HG02571 (cell line): ENCODE data around the gene VPS9D1.

ENCODE experiments used
- ATAC-seq: cut with Tn5 transposase; IDR thresholded peaks from one replicate; pipeline ENCODE4 v1.9.1; 2021; ENCODE audit warnings: mild to moderate bottlenecking, moderate library complexity; ENCODE audit not compliant: unreplicated experiment

Gene VPS9D1

GRCh38 chr16:89732918-89733242, 12.2 kb upstream of the VPS9D1 start:
- no peak for ATAC-seq

- no peak for ATAC-seq
These were observed 11.6 kb upstream of the VPS9D1 start for GRCh38 chr16:89732142-89732917.

GRCh38 chr16:89730610-89731234, 10.0 kb upstream of the VPS9D1 start:
- no peak for ATAC-seq

DNA sequence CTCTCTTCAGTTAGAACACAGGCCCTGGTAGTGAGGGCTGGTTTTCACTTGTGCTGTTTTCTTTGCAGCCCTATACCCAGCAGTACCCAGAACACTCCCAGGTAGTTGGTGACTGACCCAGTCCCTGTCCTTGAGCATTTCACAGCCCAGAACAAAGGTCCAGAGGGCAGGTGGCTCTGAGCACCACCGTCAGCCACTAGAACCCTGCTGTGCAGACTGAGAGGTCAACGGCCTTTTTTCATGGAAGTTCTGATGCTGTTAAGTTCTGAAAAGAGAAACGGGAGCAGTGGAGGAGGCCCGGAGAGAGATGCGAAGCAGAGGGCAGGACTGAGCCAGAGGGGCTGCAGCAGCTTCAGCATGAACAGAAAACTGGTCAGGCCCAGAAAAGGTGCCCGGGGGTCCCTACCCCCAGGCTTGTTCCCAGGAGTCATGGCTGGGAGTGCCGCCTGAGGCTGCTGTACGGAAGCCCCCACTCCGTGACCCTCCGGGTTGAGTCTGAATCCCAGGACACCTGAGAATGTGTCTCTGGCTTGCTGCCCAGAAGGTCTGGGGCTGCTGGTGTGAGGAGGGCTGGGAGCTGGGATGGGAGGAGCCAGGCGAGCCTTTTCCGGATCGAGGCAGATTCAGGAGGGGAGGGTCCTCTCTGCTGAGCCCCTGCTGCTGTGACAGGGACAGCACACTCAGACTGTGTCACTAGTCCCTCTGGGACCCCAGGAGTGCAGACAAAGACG, 9.3 kb upstream of the VPS9D1 start:
- no peak for ATAC-seq

DNA sequence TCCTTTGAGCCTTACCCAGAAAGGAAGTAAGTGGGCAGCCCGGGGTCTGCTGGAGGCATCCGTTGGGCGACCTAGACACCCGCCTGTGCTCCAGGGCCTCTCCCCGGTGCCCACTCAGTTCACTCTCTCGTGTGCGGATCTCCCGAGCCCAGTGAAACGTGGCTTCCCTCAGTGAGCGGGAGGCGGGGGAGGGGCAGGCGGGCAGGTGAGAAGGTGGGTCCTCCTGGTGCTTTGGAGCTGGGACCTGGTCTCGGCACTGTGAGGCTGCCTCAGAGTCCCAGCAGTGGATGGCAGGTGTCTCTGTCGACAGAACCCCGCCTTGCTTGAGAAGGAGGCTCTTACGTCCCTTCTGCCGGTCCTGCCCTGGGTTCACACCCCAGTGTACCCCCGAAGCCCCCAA, 8.6 kb upstream of the VPS9D1 start:
- ATAC-seq: no peak

DNA sequence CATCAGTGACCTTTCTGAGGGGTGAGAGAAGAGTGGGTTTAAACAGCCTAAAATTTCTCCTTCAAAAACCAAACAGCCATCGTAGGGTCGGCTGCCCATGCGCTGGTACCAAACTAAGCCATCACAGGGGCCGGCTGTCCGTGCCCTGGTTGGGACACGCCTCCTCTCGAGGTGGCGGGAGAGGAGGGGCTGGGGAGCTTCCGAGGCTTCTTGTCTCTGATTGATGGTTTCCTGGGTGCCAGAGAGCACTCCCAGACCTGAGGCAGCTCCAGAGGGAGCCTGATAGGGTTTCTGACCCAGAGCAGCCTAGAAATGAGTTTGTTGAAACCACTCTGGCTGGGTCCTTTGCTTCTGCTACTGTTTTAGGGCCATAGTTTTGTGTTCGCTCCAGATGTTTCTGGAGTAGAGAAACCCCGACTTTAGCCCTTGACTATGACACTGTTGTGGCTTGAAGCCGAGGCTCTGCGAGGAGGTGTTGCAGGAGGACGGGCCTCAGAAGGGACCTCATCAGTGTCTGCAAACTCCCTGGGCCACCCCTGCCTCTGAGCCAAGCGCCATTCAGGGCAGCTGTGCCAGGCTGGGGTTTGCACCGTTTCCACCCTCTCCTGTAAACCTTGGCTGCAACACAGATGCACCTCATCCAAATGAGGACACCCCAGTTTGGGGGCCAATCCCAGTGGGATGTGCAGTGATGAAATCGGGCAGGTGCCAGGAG, 6.9 kb upstream of the VPS9D1 start:
- ATAC-seq: no peak

DNA sequence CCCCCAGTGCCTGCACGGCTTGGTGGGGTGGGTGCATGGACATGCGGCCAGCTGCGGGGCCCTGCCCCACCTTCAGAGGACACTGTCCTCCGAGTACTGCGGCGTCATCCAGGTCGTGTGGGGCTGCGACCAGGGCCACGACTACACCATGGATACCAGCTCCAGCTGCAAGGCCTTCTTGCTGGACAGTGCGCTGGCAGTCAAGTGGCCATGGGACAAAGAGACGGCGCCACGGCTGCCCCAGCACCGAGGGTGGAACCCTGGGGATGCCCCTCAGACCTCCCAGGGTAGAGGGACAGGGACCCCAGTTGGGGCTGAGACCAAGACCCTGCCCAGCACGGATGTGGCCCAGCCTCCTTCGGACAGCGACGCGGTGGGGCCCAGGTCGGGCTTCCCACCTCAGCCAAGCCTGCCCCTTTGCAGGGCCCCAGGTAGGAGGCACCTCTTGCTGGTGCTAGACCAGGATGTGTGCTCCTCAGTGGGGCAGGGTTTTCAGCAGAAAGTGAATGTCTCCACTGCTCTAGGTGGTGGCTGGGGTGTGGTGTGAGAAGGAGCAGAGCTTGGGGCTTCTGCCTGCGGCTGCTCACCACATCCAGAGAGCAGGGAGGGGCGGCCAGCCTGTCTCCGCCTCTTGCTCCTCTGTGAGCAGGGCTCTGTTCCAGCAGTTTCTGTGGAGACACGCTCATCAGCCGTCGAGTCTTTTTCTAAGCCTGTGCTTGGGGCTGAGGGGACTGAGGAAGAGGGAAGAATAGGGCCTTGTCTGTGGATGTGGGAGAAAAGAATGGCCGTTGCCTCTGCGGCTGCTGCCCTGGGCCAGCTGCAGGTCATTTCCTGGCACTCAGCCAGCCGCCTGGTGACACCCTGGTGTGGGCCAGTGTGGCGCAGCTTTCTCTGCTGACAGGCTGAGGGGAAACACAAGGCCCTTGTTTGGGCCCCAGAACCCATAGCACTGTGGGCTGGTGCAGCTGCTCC, 2.9 kb upstream of the VPS9D1 start:
- ATAC-seq: no peak

DNA sequence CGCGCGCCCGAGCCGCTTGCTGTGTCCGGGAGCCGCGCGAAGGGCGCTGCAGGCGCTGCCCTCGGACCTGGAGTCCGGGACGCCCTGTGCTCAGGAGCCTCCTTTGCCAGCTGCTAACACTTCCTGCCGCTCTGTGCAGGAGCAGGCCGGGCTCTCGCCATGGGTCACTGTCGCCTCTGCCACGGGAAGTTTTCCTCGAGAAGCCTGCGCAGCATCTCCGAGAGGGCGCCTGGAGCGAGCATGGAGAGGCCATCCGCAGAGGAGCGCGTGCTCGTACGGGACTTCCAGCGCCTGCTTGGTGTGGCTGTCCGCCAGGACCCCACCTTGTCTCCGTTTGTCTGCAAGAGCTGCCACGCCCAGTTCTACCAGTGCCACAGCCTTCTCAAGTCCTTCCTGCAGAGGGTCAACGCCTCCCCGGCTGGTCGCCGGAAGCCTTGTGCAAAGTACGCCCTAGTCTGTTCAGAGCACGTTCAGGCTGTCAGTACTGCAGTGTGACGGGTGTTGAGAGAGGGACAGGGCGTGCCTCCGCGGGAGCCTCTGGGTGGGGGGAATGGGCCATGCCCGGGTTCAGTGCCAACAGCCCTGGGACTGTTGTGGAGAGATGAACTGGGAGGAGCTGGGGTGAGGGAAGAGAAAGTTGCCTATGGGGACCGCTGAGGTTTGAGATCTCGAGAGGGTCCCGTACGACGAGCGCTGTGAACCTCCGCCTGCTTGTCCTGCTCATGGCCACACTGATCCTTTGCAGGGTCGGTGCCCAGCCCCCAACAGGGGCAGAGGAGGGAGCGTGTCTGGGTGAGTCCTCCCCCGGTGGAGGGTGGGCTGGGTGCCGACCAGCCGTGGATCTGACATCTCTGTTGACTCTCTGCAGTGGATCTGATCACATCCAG, 1.9 kb upstream of the VPS9D1 start:
- ATAC-seq: peak; percentile 1

DNA sequence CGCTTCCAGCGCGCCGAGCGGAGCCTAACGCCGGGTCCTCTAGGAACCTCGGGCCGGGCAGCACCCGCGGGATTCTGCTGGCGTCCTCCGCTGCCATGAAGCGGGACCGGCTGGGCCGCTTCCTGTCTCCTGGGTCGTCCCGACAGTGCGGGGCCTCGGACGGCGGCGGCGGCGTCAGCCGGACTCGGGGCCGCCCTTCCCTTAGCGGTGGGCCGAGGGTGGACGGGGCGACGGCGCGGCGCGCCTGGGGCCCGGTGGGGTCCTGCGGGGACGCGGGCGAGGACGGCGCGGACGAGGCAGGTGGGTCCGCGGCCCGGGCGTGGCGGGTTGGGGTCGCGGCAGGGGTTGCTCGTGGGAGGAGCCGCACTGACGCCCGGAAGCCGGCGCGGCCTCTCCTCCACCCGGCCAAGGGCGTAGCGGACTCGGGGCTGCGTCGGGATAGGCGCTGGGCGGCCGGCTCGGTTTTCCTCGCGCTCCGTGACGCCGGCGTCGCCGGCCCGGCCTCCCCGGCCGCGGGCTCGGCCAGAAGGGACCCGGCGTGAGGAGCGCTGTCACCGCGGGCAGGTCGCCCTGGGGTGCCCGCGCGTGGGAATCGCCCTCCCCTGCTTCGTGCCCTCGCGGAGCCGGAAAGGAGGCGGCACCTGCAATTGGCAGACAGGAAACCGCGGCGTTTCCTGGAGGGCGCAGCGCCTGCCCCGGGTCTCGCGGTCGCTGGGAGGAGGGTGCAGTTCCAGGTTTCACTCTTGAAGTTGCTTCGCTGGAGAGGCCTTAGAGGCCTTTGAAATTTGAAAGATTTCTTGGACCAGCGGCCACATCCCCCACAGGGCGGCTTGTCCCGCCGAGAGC, 1.1 kb upstream of the VPS9D1 start:
- ATAC-seq: peak; percentile 26

GRCh38 chr16:89720551-89720812, 216 bp downstream of the VPS9D1 start:
- ATAC-seq: peak; percentile 16

- ATAC-seq: no peak
These were observed 2.8 kb downstream of the VPS9D1 start for GRCh38 chr16:89717688-89718505.

- ATAC-seq: no peak
These were observed 3.6 kb downstream of the VPS9D1 start for GRCh38 chr16:89716916-89717687.

GRCh38 chr16:89716493-89716892, 4.2 kb downstream of the VPS9D1 start:
- no peak for ATAC-seq

DNA sequence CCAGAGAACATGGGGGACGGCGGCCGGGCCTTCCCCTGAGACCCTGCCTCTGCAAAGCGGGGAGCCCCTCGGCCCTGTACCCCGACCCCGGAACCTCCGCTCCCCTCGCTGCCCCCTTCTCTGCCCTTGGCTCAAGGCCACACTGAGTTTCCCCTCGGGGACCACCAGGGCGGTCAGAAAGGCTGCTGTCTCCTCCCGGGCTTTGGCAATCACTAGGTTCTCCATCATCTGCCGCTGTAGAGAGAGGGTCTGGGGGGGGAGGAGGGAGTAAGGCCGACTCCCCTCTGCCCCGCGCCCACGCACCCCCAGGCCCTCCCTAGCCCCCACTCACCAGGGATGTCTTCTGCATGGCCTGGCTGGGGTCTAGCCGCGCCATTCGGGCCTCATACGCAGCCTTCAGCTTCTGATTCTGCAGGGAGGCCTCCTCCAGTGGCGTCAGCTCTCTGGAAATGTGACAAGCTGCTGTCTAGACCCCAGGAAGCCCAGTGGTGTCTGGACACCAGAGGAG, 8.4 kb downstream of the VPS9D1 start:
- ATAC-seq: no peak

- no peak for ATAC-seq
These were observed 9.0 kb downstream of the VPS9D1 start for GRCh38 chr16:89711601-89712273.
